A549 treated with Hydrocortisone at 1 μM for 4 hours (cell line): ENCODE measurements around the gene PPP1CC. TPM values are rescaled to one million over a fixed set of nuclear protein-coding genes. Genes with fewer than 3 reads are reported as not detected.

Experiments used
- total RNA-seq: library from RNA; stranded (reverse); fragments of 200-300 nt; extraction: Qiagen RNA extraction; gene quantifications from 5 replicates; pipeline ENCODE4 v1.2.3, GENCODE V29; 2022

Gene PPP1CC
- 141 to 162 TPM (median 155 TPM) in 5 replicates for total RNA-seq

GRCh38 chr12:110742718-110743570, at the start of gene PPP1CC:
PPP1CC (minus strand) TSS chr12:110742891; CDS start chr12:110742707, 184 bp downstream.

GRCh38 chr12:110688446-110689280, 54.0 kb downstream of the PPP1CC start, which contains the start of gene HVCN1:
HVCN1 (minus strand) TSS chr12:110689115; CDS start chr12:110683245, 5,870 bp downstream.

Other genes with a start within 250 kb of the PPP1CC start
- 140 to 163 TPM (median 152 TPM) in 5 replicates for gene VPS29, start 240.8 kb downstream of the PPP1CC start, total RNA-seq
- 0.14 to 0.60 TPM (median 0.46 TPM) in 5 replicates for gene RAD9B, start 240.6 kb downstream of the PPP1CC start, total RNA-seq
- gene PPTC7, start 159.6 kb downstream of the PPP1CC start, total RNA-seq, result 23.4 to 31.5 TPM (median 28.5 TPM) in 5 replicates
- gene TCTN1, start 128.8 kb downstream of the PPP1CC start, total RNA-seq, result 25.0 to 33.2 TPM (median 32.5 TPM) in 5 replicates
- 0.39 to 0.91 TPM (median 0.62 TPM) in 5 replicates for gene HVCN1, start 53.8 kb downstream of the PPP1CC start, total RNA-seq
- gene CCDC63, start 104.1 kb upstream of the PPP1CC start, total RNA-seq, result 0.03 to 0.08 TPM (median 0.06 TPM) in 3 of 5 replicates, not detected in the others
- 0.64 to 1.1 TPM (median 0.84 TPM) in 5 replicates for gene MYL2, start 177.7 kb upstream of the PPP1CC start, total RNA-seq